Calu3 (cell line): ENCODE data around the gene CYB561D1. TPM values are rescaled to one million over a fixed set of nuclear protein-coding genes. Genes with fewer than 3 reads are reported as not detected.

Experiments
- BruUV-seq: library from RNA; stranded (reverse); fragments of 400-500 nt; replicated peaks from 2 replicates; lab custom pipeline; 2021; lab: Mats Ljungman, UMichigan
- CTCF ChIA-PET: fragments of 300-600 bp; sonication (Branson Sonifier 250); formaldehyde crosslinking; loops from one replicate; lab custom pipeline; 2022; ENCODE audit warnings: antibody characterized with exemption; lab: Charles Lee
- DNase-seq: peaks from one replicate; pipeline ENCODE4 v3.0.0; 2022
- H3K27ac Mint-ChIP-seq: one replicate; pipeline ENCODE4 v1.8.0; 2022; ENCODE audit warnings: mixed read lengths; ENCODE audit not compliant: unreplicated experiment
- H3K27me3 Mint-ChIP-seq: one replicate; pipeline ENCODE4 v1.8.0; 2022; ENCODE audit warnings: mixed read lengths; ENCODE audit not compliant: unreplicated experiment
- H3K36me3 Mint-ChIP-seq: one replicate; pipeline ENCODE4 v1.8.0; 2022; ENCODE audit warnings: mild to moderate bottlenecking, moderate library complexity, mixed read lengths; ENCODE audit not compliant: insufficient read depth, unreplicated experiment
- H3K4me1 Mint-ChIP-seq: one replicate; pipeline ENCODE4 v1.8.0; 2022; ENCODE audit warnings: mild to moderate bottlenecking, low read depth, mixed read lengths; ENCODE audit not compliant: unreplicated experiment
- H3K4me3 Mint-ChIP-seq: one replicate; pipeline ENCODE4 v1.8.0; 2022; ENCODE audit warnings: mild to moderate bottlenecking, low read depth, moderate library complexity, mixed read lengths; ENCODE audit not compliant: unreplicated experiment
- H3K9me3 Mint-ChIP-seq: one replicate; pipeline ENCODE4 v1.8.0; 2022; ENCODE audit warnings: low read depth, mixed read lengths; ENCODE audit not compliant: unreplicated experiment
- CTCF ChIP-seq: fragments of 200-600 bp; IDR thresholded peaks from one replicate; pipeline ENCODE4 v1.8.0; 2022; ENCODE audit warnings: antibody characterized with exemption; ENCODE audit not compliant: unreplicated experiment
- intact Hi-C: fragments of 100-400 bp; cut with micrococcal nuclease; formaldehyde crosslinking; loops from one replicate; pipeline ENCODE4 v1.10.0; 2022; ENCODE audit not compliant: unreplicated experiment
- total RNA-seq: library from RNA; stranded (reverse); gene quantifications from 2 replicates; pipeline ENCODE4 v1.2.3, GENCODE V29; 2022

CYB561D1 gene
- total RNA-seq, 1 experiment from 2014 or later, result 9.0 TPM

- H3K9me3 Mint-ChIP-seq, result no peaks in the 10 kb centered on the region
- TF ChIP-seq CTCF, result no peak
- no peaks in the 10 kb centered on the region for H3K4me1 Mint-ChIP-seq
- peaks cover 3% of the 10 kb centered on the region for H3K36me3 Mint-ChIP-seq
- BruUV-seq, result no TSS peak
- CTCF ChIA-PET, result no interaction called here
- intact Hi-C loops, result no loop called here
- no peak overlapping the region for H3K4me3 Mint-ChIP-seq
- no peak overlapping the region for H3K27ac Mint-ChIP-seq
- DNase-seq, result no peak
- peaks cover 62% of the 10 kb centered on the region for H3K27me3 Mint-ChIP-seq
Measured at GRCh38 chr1:109541102-109541501, 47.2 kb downstream of the CYB561D1 start.

GRCh38 chr1:109542657-109543056, 48.8 kb downstream of the CYB561D1 start:
- Mint-ChIP-seq H3K27me3 (peaks cover 62% of the 10 kb centered on the region), H3K27ac (no peak overlapping the region), H3K4me1 (no peaks in the 10 kb centered on the region), H3K4me3 (no peak overlapping the region), H3K36me3 (peaks cover 10% of the 10 kb centered on the region), H3K9me3 (no peaks in the 10 kb centered on the region)
- no peak for TF ChIP-seq CTCF
- intact Hi-C loops, result no loop called here
- DNase-seq, result no peak
- CTCF ChIA-PET, result no interaction called here
- no TSS peak for BruUV-seq

- Mint-ChIP-seq H3K9me3 (no peaks in the 10 kb centered on the region), H3K27me3 (peaks cover 61% of the 10 kb centered on the region), H3K27ac (no peak overlapping the region), H3K4me1 (no peaks in the 10 kb centered on the region), H3K36me3 (peaks cover 18% of the 10 kb centered on the region), H3K4me3 (no peak overlapping the region)
- CTCF ChIA-PET, result interaction anchor here (1.0 to 1.2 kb wide), 2 partner anchors 83 to 97 kb away, joined by 3 read pairs; no protein-coding TSS in a partner anchor
- no TSS peak for BruUV-seq
- no peak for TF ChIP-seq CTCF
- no peak for DNase-seq
- intact Hi-C loops, result no loop called here
Measured at GRCh38 chr1:109543283-109543987, 49.5 kb downstream of the CYB561D1 start.

GRCh38 chr1:109543988-109544735, 50.3 kb downstream of the CYB561D1 start:
- no peak for TF ChIP-seq CTCF
- H3K4me3 Mint-ChIP-seq, result no peak overlapping the region
- H3K4me1 Mint-ChIP-seq, result no peaks in the 10 kb centered on the region
- no TSS peak for BruUV-seq
- peaks cover 25% of the 10 kb centered on the region for H3K36me3 Mint-ChIP-seq
- CTCF ChIA-PET, result interaction anchor here (1.0 to 1.2 kb wide), 2 partner anchors 82 to 96 kb away, joined by 3 read pairs; no protein-coding TSS in a partner anchor
- H3K27me3 Mint-ChIP-seq, result peaks cover 54% of the 10 kb centered on the region
- no peaks in the 10 kb centered on the region for H3K9me3 Mint-ChIP-seq
- no peak for DNase-seq
- intact Hi-C loops, result no loop called here
- H3K27ac Mint-ChIP-seq, result no peak overlapping the region
